Uterus (tissue), 2 donors: ENCODE results near the gene PCDHGA9.
"Not testable (repeated sequence)": the region's sequence is repeated elsewhere in the genome, so short reads cannot be mapped to it uniquely, and the experiment has no call there.

Experiments
- CTCF ChIP-seq, 4 experiments: fragments of 200-600 bp in 2 of 4; fragments of 450-650 bp in 2 of 4; sonication (generic) in 2 of 4; IDR thresholded peaks; one replicate each; pipeline ENCODE4 v1.5.1; 2016 to 2019; ENCODE audit warnings: antibody characterized with exemption in 4 of 4, mild to moderate bottlenecking in 2 of 4, moderate library complexity in 1 of 4
- POLR2A ChIP-seq, 2 donors: fragments of 450-650 bp; IDR thresholded peaks; one replicate each; pipeline ENCODE4 v1.6.1; 2016; ENCODE audit warnings: antibody characterized with exemption in 2 of 2, mild to moderate bottlenecking in 1 of 2, moderate library complexity in 1 of 2

DNA sequence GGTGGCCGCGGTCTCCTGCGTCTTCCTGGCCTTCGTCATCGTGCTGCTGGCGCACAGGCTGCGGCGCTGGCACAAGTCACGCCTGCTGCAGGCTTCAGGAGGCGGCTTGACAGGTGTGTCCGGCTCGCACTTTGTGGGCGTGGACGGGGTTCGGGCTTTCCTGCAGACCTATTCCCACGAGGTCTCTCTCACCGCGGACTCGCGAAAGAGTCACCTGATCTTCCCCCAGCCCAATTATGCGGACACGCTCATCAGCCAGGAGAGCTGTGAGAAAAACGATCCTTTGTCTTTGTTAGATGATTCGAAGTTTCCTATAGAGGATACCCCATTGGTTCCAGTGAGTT is 12.7 kb downstream of the PCDHGA9 start:
- TF ChIP-seq POLR2A, CTCF (IDR thresholded peaks at IDR 0.05): not testable (repeated sequence)
